Kidney (tissue), 14 donors: ENCODE results near the gene MICB. TPM values are rescaled to one million over a fixed set of nuclear protein-coding genes. Genes with fewer than 3 reads are reported as not detected.
"Not testable (repeated sequence)": the region's sequence is repeated elsewhere in the genome, so short reads cannot be mapped to it uniquely, and the experiment has no call there.

ENCODE experiments used
- DNase-seq, 5 donors: peaks; one replicate each; pipeline ENCODE4 v3.0.0-alpha.2; 2013 to 2020
- FAIRE-seq: peaks from 2 replicates; lab custom pipeline; 2012; peaks lifted over from hg19 to GRCh38; lab: Jason Lieb, UNC
- H3K27ac ChIP-seq, 2 donors: one replicate each; pipeline ENCODE4 v1.7.0; 2013; ENCODE audit warnings: low read depth in 2 of 2, low read length in 2 of 2, inconsistent platforms in 1 of 2
- H3K27me3 ChIP-seq: one replicate; pipeline ENCODE4 v1.7.1; 2013; ENCODE audit warnings: low read length, inconsistent platforms; ENCODE audit not compliant: control insufficient read depth, insufficient read depth
- H3K36me3 ChIP-seq, 3 donors: one replicate each; pipeline versions ENCODE4 v1.7.0 to v1.7.1; 2013; ENCODE audit warnings: low read length in 3 of 3, control low read depth in 1 of 3, inconsistent platforms in 1 of 3; ENCODE audit not compliant: insufficient read depth in 3 of 3, control insufficient read depth in 2 of 3
- H3K4me1 ChIP-seq, 3 donors: one replicate each; pipeline versions ENCODE4 v1.7.0 to v1.7.1; 2013; ENCODE audit warnings: low read length in 3 of 3, inconsistent platforms in 1 of 3, low read depth in 1 of 3; ENCODE audit not compliant: control insufficient read depth in 2 of 3, insufficient read depth in 2 of 3
- H3K4me3 ChIP-seq, 3 donors: one replicate each; pipeline versions ENCODE4 v1.7.0 to v1.8.1; 2013; ENCODE audit warnings: low read length in 3 of 3, control low read depth in 1 of 3, inconsistent platforms in 1 of 3
- H3K9ac ChIP-seq, 3 donors: one replicate each; pipeline versions ENCODE4 v1.7.0 to v1.7.1; 2013; ENCODE audit warnings: low read length in 3 of 3, control low read depth in 1 of 3, inconsistent platforms in 1 of 3
- H3K9me3 ChIP-seq, 3 donors: one replicate each; pipeline versions ENCODE4 v1.7.0 to v1.7.1; 2013; ENCODE audit warnings: low read length in 3 of 3, control low read depth in 1 of 3, inconsistent platforms in 1 of 3; ENCODE audit not compliant: control insufficient read depth in 2 of 3, insufficient read depth in 1 of 3
- CTCF ChIP-seq: IDR thresholded peaks from 3 replicates; pipeline ENCODE4 v1.5.1; 2012; ENCODE audit warnings: mild to moderate bottlenecking, moderate library complexity, borderline replicate concordance; ENCODE audit not compliant: insufficient read depth; ENCODE audit errors: extremely low read depth
- intact Hi-C: fragments of 100-400 bp; cut with DNase I; formaldehyde crosslinking; loops from one replicate; pipeline ENCODE4 v1.11.1; 2022
- polyA plus RNA-seq: library from polyadenylated mRNA; stranded (reverse); fragments of 350-450 nt; fragmentation: Illumina TruSeq; extraction: RNeasy Lipid Tissue Mini Kit (QIAGEN cat#74804); gene quantifications from one replicate; pipeline ENCODE4 v1.2.3, GENCODE V29; 2014; ENCODE audit warnings: low read depth, low replicate concordance; ENCODE audit not compliant: insufficient read depth
- total RNA-seq: library from RNA; stranded (reverse); fragmentation: NEBNext Ultra II Directional; extraction: Animal tissue kit (Norgen Biotek cat#: 25700); gene quantifications from one replicate; pipeline ENCODE4 v1.2.1, GENCODE V29; 2021
- donor health status: control.
- donor health status: control.
- donor health status: control.
- donor health status: control.
- donor health status: control.
- donor health status: DM: yes; HTN: yes; CAD: no.
- donor health status: Normal renal cell carcinoma (clear cell type).

Gene MICB
- total and polyA plus RNA-seq, 2 donors from 2014 or later, result 1.5 to 5.7 TPM

DNA sequence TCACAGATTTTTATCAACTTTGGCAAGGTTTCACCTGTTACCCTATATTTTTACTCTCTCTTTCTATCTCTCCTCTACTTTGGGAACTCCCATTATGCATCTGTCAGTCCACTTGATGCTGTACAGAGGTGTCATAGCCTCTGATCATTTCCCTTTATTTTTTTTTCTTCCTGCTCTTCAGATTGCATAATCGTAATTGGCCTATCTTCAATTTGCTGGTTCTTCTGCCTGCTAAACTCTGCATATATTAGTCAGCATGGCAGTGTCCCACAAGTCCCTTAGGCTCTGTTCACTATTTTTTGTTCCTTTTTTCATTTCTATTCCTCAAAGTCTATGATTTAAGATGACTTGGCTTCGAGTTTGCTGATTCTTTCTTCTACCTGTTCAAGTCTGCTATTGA lies 44.7 kb upstream of the MICB start:
- FAIRE-seq (no peak), DNase-seq (no peak)
- Histone ChIP-seq H3K4me1 (no peaks in the 10 kb centered on the region), H3K27ac (no peak overlapping the region), H3K36me3 (no peaks in the 10 kb centered on the region), H3K9me3 (peaks cover 0 to 7% (median 0%) of the 10 kb centered on the region in 3 donors), H3K27me3 (no peaks in the 10 kb centered on the region), H3K4me3 (no peak overlapping the region), H3K9ac (no peak overlapping the region)
- TF ChIP-seq CTCF, result no peak
- intact Hi-C loops, result no loop called here

DNA sequence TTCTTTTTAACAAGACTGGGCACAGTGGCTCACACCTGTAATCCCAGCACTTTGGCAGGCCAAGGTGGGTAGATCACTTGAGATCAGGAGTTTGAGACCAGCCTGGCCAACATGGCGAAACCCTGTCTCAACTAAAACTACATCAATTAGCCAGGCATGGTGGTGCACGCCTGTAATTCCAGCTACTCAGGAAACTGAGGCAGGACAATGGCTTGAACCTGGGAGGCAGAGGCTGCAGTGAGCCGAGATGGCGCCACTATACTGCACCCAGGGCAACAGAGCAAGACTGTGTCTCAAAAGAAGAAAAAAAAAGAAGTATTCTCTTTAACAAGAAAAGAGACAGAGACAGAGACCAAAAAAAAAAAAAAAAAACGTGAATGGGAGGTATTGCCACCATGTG lies 38.1 kb upstream of the MICB start:
- H3K4me3 ChIP-seq, H3K27ac ChIP-seq, H3K27me3 ChIP-seq, H3K36me3 ChIP-seq, intact Hi-C loops, H3K9ac ChIP-seq, H3K9me3 ChIP-seq, DNase-seq, FAIRE-seq: not testable (repeated sequence)
- peaks cover 0 to 10% (median 0%) of the 10 kb centered on the region in 3 donors for H3K4me1 ChIP-seq

- no peaks in the 10 kb centered on the region for H3K36me3 ChIP-seq
- no peak for DNase-seq
- no peak for FAIRE-seq
- H3K27ac ChIP-seq, result no peak overlapping the region
- H3K4me1 ChIP-seq, result peaks cover 0 to 15% (median 0%) of the 10 kb centered on the region in 3 donors
- no peaks in the 10 kb centered on the region for H3K27me3 ChIP-seq
- TF ChIP-seq CTCF, result no peak
- H3K9ac ChIP-seq, result no peak overlapping the region
- intact Hi-C loops, result no loop called here
- H3K9me3 ChIP-seq, result no peaks in the 10 kb centered on the region
- H3K4me3 ChIP-seq, result no peak overlapping the region
These were observed 37.5 kb upstream of the MICB start for GRCh38 chr6:31460361-31461025.

- DNase-seq (peak in 1 of 5 donors; percentile 21), FAIRE-seq (no peak)
- TF ChIP-seq CTCF, result no peak
- Histone ChIP-seq H3K9me3 (no peaks in the 10 kb centered on the region), H3K4me3 (peak overlapping the region in 2 of 3 donors; percentile 21 to 70), H3K27ac (peak overlapping the region; percentile 43 to 58), H3K36me3 (no peaks in the 10 kb centered on the region), H3K27me3 (no peaks in the 10 kb centered on the region), H3K9ac (peak overlapping the region in 2 of 3 donors; percentile 20 to 81), H3K4me1 (peaks cover 0 to 18% (median 0%) of the 10 kb centered on the region in 3 donors)
- intact Hi-C loops, result no loop called here
These were observed 35.6 kb upstream of the MICB start for GRCh38 chr6:31462026-31462963.
